Measurements from ENCODE around the gene DUSP6. TPM values are rescaled to one million over a fixed set of nuclear protein-coding genes. Genes with fewer than 3 reads are reported as not detected.

Gene DUSP6
- total RNA-seq, 2 experiments from 2014 or later, result 24.8 to 26.1 TPM

DNA sequence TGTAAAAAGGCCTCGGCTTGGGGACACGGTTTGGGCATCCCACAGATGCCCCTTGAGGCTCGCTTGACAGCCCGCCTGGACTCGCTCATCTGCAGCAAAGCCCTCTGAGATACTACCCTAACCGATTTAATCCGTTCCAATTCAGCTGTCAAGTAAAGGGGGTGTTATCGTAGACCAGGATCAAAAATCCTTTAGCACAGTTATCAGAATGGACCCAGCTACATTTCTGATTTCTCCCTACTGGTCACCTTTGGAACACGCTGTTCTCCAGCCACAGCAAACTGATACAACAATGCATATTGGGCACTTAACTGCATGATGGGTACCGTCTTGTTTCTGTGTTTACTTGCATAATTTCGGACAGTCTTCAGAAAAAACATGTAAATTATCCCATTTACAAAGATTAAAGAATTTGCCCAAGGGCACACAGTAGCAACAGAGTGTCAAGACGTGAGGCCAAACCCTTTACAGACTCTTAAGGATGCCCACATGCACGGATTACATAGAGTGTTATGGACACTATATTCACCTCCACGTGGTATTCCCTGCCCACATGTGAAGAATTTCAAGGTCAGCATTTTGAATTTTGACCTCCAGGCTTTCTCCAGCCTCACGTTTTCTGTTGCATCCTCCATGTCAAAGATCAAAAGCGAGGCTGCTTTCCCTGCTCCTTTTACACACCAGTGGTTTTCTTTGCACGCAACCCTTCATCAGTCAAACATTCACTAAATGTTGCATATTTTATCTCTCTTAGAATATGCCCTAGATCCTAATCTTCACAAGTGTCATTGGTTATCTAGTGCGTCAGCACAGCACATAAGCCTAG, 3.2 kb upstream of the DUSP6 start:
- Mint-ChIP-seq H3K4me1 (ENCODE audit: low read depth) (peaks cover 12% of the 10 kb centered on the region), H3K36me3 (ENCODE audit: low read depth) (peaks cover 5% of the 10 kb centered on the region), H3K27ac (no peak overlapping the region), H3K9me3 (no peaks in the 10 kb centered on the region), H3K4me3 (peak overlapping the region; percentile 89), H3K27me3 (ENCODE audit: low read depth) (no peaks in the 10 kb centered on the region)
- DNase-seq, result no peak
- intact Hi-C loops (cut with micrococcal nuclease), result no loop called here
- CTCF ChIA-PET, result no interaction called here

DNA sequence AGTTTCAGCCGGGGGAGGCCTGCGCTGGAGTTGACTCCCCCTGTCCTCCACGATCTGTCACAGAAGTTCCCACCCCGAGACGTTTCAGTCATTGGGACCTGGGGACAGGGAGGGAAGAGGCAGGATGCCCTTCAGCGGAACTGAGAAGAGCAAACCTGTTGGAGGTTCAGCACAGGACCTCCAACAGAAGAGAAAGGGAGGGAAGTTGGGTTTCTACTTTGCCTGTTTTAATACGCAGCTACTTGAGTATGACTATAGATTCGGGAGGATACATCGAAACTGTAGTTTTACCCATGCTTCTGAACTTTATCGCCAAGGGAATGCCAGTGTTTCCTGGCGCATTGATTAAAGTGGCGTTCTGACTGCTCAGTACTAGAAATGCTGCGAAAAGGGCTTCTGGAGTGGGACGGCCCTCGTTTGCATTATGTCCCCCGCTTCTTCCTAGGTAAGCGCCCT, 2.3 kb upstream of the DUSP6 start:
- Mint-ChIP-seq H3K36me3 (ENCODE audit: low read depth) (peaks cover 10% of the 10 kb centered on the region), H3K4me3 (peak overlapping the region; percentile 89), H3K9me3 (no peaks in the 10 kb centered on the region), H3K4me1 (ENCODE audit: low read depth) (peaks cover 16% of the 10 kb centered on the region), H3K27me3 (ENCODE audit: low read depth) (no peaks in the 10 kb centered on the region), H3K27ac (peak overlapping the region; percentile 92)
- intact Hi-C loops (cut with micrococcal nuclease), result loop anchor here (1.0 to 5.0 kb wide), 3 partner anchors 335 to 1317 kb away; a partner anchor contains a TSS
- no peak for DNase-seq
- CTCF ChIA-PET, result interaction anchor here (0.9 to 1.0 kb wide), 2 partner anchors 45 to 109 kb away, joined by 3 read pairs; no protein-coding TSS in a partner anchor

DNA sequence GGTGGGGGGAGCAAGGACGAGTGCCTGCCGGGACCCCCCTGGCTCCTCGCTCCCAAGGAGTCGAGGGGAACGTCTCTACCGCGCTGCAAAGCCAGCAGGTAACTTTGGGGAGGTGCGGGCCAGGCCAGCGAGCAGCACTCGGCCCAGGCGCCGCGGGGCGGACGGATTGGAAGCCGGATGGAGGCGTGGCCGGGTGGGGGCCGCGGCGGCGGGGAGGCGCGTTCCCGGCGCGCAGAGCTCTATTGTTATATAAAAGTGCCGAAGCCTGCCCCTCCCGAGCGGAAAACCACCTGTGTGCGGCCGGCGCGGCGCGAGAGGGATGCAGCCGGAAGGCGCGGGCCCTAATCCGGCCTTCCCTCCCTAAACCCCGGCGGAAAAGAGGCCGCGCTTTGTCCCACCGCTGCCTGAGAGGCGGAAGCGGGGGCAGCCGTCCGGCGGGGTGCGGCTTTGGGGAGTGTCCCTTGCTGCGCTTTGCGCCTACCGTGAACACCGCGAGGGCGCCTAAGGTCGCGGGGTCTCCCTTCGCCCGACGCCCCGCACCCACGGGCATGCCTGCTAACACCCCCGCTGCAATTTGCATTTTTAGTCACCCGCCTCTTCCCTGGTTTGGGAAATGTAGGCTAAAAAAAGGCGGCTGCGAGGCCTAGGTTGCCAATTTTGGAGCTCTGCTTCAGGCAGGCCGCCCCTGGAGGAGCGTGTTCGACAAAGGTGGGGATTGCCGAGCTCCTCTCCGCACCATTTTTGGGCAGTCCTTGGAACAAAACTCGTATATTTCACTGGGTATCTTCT, 1.7 kb upstream of the DUSP6 start:
- H3K36me3 Mint-ChIP-seq (ENCODE audit: low read depth), result peaks cover 15% of the 10 kb centered on the region
- H3K27me3 Mint-ChIP-seq (ENCODE audit: low read depth), result no peaks in the 10 kb centered on the region
- CTCF ChIA-PET, result interaction anchor here (0.9 to 1.0 kb wide), 2 partner anchors 46 to 109 kb away, joined by 3 read pairs; no protein-coding TSS in a partner anchor
- no peaks in the 10 kb centered on the region for H3K9me3 Mint-ChIP-seq
- peaks cover 20% of the 10 kb centered on the region for H3K4me1 Mint-ChIP-seq (ENCODE audit: low read depth)
- intact Hi-C loops (cut with micrococcal nuclease), result loop anchor here (1.0 to 5.0 kb wide), 5 partner anchors 335 to 1317 kb away; a partner anchor contains a TSS
- DNase-seq, result peak; percentile 85
- H3K4me3 Mint-ChIP-seq, result peak overlapping the region; percentile 89
- H3K27ac Mint-ChIP-seq, result peak overlapping the region; percentile 92

DNA sequence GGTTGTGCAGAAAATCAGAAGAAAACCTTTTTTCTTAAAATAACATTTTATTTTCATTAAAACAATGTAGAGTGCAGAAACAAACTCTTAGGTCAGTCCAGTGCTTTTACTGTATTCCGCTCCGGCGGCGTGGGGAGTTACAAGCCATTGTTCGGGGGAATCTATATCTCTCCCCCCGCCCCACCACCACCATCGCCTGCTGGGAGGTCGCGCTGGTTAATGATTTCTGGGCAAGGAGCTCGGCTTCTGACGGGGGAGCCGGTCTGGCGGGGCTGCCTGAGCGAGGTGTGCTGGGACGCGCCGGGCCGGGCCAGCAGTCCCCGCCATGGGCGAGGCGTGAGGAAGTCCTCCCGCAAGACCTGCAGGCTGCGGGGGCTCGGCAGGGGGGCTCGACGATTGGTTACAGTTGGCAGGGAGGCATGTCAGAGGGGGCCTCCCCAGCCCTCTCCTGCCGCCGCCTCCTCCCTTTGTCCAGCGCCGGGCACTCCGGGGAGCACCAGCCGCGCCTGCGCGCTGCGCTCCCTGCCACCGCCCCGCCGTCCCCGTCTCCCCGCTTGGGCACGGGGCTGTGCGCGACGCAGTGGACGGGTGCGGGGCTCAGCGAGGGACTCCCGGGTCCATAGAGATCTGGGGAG, 1.0 kb upstream of the DUSP6 start:
- CTCF ChIA-PET, result interaction anchor here (1.6 kb wide), 1 partner anchor 108 kb away, joined by 7 read pairs; no protein-coding TSS in a partner anchor
- Mint-ChIP-seq H3K9me3 (no peaks in the 10 kb centered on the region), H3K27me3 (ENCODE audit: low read depth) (no peaks in the 10 kb centered on the region), H3K27ac (peak overlapping the region; percentile 92), H3K36me3 (ENCODE audit: low read depth) (peaks cover 21% of the 10 kb centered on the region), H3K4me3 (peak overlapping the region; percentile 89), H3K4me1 (ENCODE audit: low read depth) (peaks cover 26% of the 10 kb centered on the region)
- DNase-seq, result peak; percentile 58
- intact Hi-C loops (cut with micrococcal nuclease), result loop anchor here (2.0 to 5.0 kb wide), 4 partner anchors 529 to 1316 kb away; a partner anchor contains a TSS

DNA sequence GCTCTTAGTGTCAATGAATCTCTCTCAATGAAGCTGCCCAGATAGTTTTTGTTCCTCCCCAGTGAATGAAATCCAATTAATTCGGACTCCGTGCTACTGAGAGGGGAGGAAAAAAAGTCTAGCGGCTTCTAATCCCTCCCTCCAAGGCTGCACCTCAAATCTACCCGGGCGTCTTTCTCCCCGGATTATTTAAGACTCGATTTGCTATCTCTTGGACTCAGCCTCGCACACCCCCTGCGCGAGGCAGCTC, 134 bp downstream of the DUSP6 start:
- intact Hi-C loops (cut with micrococcal nuclease), result loop anchor here (1.0 to 5.0 kb wide), 20 partner anchors 46 to 1315 kb away; partner anchors contain the start of genes CEP290, POC1B and TMTC3
- CTCF ChIA-PET, result interaction anchor here (0.6 to 1.6 kb wide), 7 partner anchors 91 to 313 kb away, joined by 3 to 7 read pairs (median 3); no protein-coding TSS in a partner anchor
- no peak for DNase-seq
- peaks cover 32% of the 10 kb centered on the region for H3K4me1 Mint-ChIP-seq (ENCODE audit: low read depth)
- peaks cover 25% of the 10 kb centered on the region for H3K36me3 Mint-ChIP-seq (ENCODE audit: low read depth)
- H3K27me3 Mint-ChIP-seq (ENCODE audit: low read depth), result peaks cover 4% of the 10 kb centered on the region
- H3K4me3 Mint-ChIP-seq, result peak overlapping the region; percentile 89
- H3K27ac Mint-ChIP-seq, result peak overlapping the region; percentile 92
- no peaks in the 10 kb centered on the region for H3K9me3 Mint-ChIP-seq

DNA sequence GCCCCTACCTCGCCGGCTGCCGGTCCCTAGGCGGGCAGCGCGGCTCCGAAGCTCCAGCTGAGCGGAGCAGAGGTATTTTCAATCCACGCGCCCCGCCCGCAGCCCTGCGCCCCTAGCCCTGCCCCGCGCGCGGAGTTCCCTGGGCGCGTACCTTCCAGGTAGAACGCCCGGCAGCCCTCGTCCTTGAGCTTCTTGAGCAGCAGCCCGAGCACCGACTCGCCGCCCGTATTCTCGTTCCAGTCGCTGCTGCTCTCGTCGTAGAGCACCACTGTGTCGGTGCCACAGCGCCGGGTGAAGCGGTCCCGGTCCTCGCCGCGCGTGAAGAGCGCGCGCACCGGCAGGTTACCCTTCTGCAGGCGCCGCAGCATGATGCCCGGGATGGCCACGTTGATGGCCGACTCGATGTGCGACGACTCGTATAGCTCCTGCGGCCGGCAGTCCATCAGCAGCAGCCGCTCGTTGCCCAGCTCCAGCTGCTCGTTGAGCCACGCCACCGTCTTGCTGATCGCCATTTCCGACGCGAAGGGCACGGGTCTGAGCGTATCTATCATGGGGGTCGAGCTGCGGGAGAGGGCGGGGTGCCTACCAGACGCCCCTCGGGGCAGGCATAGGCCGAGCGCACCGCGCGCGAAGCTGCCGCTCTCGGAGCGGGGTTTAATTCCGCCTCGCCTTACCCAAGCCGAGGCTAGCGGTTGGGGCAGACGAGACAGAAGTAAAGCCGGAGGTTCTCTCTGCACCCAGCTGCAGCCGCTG, 636 bp downstream of the DUSP6 start:
- intact Hi-C loops (cut with micrococcal nuclease), result loop anchor here (1.0 to 5.0 kb wide), 20 partner anchors 47 to 1314 kb away; partner anchors contain the start of genes CEP290, POC1B and TMTC3
- Mint-ChIP-seq H3K9me3 (no peaks in the 10 kb centered on the region), H3K36me3 (ENCODE audit: low read depth) (peaks cover 25% of the 10 kb centered on the region), H3K4me1 (ENCODE audit: low read depth) (peaks cover 37% of the 10 kb centered on the region), H3K4me3 (peak overlapping the region; percentile 89), H3K27ac (peak overlapping the region; percentile 92), H3K27me3 (ENCODE audit: low read depth) (peaks cover 4% of the 10 kb centered on the region)
- CTCF ChIA-PET, result interaction anchor here (0.6 to 1.6 kb wide), 6 partner anchors 91 to 299 kb away, joined by 3 to 7 read pairs (median 4); no protein-coding TSS in a partner anchor
- peak; percentile 43 for DNase-seq

DNA sequence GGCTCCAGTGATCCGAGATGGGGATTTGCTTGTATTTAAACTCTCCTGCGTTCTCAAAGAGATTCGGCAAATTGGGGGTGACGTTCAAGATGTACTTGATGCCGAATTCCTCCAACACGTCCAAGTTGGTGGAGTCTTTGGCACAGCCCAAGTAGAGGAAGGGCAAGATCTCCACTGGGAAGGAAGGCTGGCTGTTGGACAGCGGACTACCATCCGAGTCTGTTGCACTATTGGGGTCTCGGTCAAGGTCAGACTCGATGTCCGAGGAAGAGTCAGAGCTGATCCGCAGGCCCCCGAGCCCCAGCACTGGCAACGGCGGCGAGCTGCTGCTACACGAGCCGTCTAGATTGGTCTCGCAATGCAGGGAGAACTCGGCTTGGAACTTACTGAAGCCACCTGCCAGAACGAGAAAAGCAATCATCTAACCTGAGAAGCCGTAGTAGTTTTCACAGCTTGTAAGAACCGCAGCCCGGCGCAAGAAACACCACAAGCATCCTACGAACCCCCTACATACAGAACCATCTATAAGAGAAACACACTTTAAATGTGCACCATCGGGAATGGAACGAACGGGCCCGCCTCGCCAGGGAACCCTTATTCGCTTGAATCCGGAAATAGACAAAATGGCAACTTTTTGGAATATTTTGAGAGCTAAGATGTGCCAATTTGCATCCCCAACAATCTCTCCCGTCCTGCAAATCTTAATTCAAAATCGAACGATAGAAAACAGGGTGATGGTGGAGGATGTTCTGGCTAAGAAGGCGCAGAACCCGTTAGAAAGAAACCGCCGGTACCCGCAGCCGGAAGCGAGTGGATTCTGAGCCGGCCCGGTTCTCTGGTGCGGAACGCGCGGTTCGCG, 1.4 kb downstream of the DUSP6 start:
- no peaks in the 10 kb centered on the region for H3K9me3 Mint-ChIP-seq
- DNase-seq, result peak; percentile 37
- H3K36me3 Mint-ChIP-seq (ENCODE audit: low read depth), result peaks cover 25% of the 10 kb centered on the region
- H3K27me3 Mint-ChIP-seq (ENCODE audit: low read depth), result peaks cover 4% of the 10 kb centered on the region
- peaks cover 45% of the 10 kb centered on the region for H3K4me1 Mint-ChIP-seq (ENCODE audit: low read depth)
- intact Hi-C loops (cut with micrococcal nuclease), result loop anchor here (5.0 kb wide), 2 partner anchors 531 to 1314 kb away; a partner anchor contains a TSS
- H3K4me3 Mint-ChIP-seq, result peak overlapping the region; percentile 89
- CTCF ChIA-PET, result interaction anchor here (1.2 kb wide), 1 partner anchor 125 kb away, joined by 5 read pairs; no protein-coding TSS in a partner anchor
- H3K27ac Mint-ChIP-seq, result peak overlapping the region; percentile 92

DNA sequence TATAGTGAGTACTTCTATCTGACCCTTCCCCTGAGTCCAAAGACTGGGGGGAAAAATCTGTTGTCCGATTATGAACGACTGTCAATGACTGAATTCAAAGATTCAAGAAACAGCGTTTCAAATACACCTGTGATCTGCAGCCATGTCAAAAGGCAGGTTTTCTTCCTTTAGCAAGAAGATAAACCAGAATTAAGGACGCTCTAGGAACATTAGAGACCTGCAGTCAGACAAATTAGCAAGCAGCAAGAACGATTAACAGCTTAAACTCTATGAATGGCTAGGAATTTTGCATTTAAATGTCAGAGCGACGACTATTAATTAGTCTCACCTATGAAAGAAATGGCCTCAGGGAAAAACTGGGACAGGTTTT, 2.1 kb downstream of the DUSP6 start:
- CTCF ChIA-PET, result no interaction called here
- Mint-ChIP-seq H3K36me3 (ENCODE audit: low read depth) (peaks cover 25% of the 10 kb centered on the region), H3K27ac (peak overlapping the region; percentile 92), H3K9me3 (no peaks in the 10 kb centered on the region), H3K4me1 (ENCODE audit: low read depth) (peaks cover 49% of the 10 kb centered on the region), H3K4me3 (peak overlapping the region; percentile 89), H3K27me3 (ENCODE audit: low read depth) (peaks cover 4% of the 10 kb centered on the region)
- intact Hi-C loops (cut with micrococcal nuclease), result loop anchor here (5.0 kb wide), 2 partner anchors 532 to 1313 kb away; a partner anchor contains a TSS
- no peak for DNase-seq

DNA sequence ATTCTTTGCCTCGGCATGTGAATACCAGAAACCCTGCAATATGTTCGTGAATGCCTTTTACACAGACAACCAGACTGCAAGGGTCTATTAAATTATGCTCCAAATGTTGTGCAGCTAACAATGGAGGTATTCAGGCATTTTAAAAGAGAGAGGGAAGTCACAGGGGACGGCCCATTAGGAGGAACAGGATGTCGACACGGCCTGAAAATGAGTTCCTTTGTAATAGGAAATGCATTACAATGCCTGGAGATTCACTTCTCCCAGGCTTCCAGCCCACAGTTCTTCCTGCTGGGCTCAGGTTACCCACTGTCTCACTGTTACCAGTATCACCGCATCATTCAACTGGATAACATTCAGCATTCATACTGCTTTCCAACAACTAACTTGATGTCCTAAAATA, 2.5 kb downstream of the DUSP6 start:
- Mint-ChIP-seq H3K4me3 (peak overlapping the region; percentile 89), H3K9me3 (no peaks in the 10 kb centered on the region), H3K4me1 (ENCODE audit: low read depth) (peaks cover 45% of the 10 kb centered on the region), H3K27me3 (ENCODE audit: low read depth) (peaks cover 4% of the 10 kb centered on the region), H3K27ac (no peak overlapping the region), H3K36me3 (ENCODE audit: low read depth) (peaks cover 25% of the 10 kb centered on the region)
- intact Hi-C loops (cut with micrococcal nuclease), result loop anchor here (5.0 kb wide), 2 partner anchors 532 to 1313 kb away; a partner anchor contains a TSS
- CTCF ChIA-PET, result no interaction called here
- peak; percentile 23 for DNase-seq

DNA sequence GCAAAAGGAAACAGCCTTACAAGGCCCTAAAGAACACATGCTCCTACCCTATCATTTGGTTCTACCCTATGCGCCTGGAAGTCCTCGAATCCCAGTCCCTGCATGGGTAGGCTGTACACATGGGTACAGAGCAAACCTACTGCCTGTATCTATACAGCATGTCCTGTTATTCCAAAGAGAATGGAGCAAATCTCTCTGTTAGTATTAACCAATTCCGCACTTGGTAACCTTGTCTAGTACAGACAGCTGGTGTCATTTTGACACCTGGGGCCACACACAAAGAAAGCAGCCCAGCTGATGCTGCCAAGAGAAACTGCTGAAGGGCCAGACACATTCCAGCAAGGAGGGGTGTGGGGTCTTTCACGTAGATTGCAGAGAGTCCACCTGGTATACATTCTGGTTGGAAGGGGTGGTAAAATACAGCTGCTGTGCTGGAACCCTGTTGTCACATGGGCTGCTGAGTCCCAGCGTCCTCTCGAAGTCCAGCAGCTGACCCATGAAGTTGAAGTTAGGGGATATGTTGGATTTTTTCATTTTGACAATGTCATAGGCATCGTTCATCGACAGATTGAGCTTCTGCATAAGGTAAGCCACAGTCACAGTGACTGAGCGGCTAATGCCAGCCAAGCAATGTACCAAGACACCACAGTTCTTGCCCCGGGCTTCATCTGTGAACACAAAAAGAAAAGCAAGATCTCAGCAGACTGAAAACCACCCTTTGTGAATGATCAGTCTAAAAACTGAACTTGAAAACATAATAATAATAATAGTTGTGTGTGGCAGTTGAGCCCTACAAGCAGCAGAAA, 3.2 kb downstream of the DUSP6 start:
- peak overlapping the region; percentile 89 for H3K4me3 Mint-ChIP-seq
- H3K36me3 Mint-ChIP-seq (ENCODE audit: low read depth), result peaks cover 25% of the 10 kb centered on the region
- peaks cover 4% of the 10 kb centered on the region for H3K27me3 Mint-ChIP-seq (ENCODE audit: low read depth)
- H3K9me3 Mint-ChIP-seq, result no peaks in the 10 kb centered on the region
- DNase-seq, result no peak
- intact Hi-C loops (cut with micrococcal nuclease), result loop anchor here (1.0 kb wide), 1 partner anchor 168 kb away; no protein-coding TSS in a partner anchor
- CTCF ChIA-PET, result interaction anchor here (0.7 kb wide), 1 partner anchor 273 kb away, joined by 3 read pairs; no protein-coding TSS in a partner anchor
- H3K4me1 Mint-ChIP-seq (ENCODE audit: low read depth), result peaks cover 44% of the 10 kb centered on the region
- no peak overlapping the region for H3K27ac Mint-ChIP-seq
